Ecto neural progenitor cell (in vitro differentiated cells): ENCODE measurements around the gene CCDC178.
A peak's percentile ranks its signal among the peaks of the same experiment; 100 is the strongest.
"Not testable (repeated sequence)": the region's sequence is repeated elsewhere in the genome, so short reads cannot be mapped to it uniquely, and the experiment has no call there.

Experiments
- DNase-seq: peaks from one replicate; pipeline ENCODE4 v3.0.0-alpha.2; 2018; ENCODE audit warnings: low spot score

CCDC178 gene

DNA sequence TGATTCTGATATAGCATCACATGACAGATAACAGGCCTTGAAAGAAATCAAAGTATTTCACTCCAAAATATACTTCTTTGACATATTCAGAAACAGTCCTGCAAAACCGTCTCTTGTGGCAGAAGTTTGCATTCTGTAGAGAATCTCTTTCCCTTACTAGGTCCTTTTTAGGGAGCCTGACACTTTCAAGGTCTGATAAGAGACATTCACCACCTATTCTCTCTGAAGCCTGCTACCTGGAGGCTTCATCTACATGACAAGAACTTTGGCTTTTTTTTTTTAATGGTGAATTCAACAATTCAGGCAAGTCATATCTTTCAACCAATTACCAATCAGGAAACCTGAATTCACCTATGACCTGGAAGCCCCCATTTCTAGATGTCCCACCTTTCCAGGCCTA, 83.8 kb downstream of the CCDC178 start:
- DNase-seq: no peak

GRCh38 chr18:33355756-33356155, 84.8 kb downstream of the CCDC178 start:
- no peak for DNase-seq

DNA sequence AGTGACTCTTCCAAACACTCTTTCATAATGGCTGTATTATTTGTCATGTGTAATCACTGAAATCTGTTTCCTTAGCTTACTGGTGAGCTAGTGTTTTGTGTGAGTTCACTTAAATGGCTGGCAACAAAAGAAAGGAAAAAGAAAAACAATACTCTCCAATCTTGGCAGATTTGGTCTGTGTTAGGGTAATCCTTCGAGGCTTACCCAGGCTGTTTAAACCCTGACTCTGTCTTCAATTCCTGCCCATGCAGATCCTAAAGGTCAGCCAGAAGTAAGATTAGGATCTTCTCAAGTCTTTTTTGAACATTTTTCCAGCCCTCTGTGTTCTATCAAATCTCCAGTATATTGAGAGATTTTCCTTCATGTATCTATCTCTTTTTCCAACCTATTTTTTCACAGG, 85.3 kb downstream of the CCDC178 start:
- DNase-seq: no peak

DNA sequence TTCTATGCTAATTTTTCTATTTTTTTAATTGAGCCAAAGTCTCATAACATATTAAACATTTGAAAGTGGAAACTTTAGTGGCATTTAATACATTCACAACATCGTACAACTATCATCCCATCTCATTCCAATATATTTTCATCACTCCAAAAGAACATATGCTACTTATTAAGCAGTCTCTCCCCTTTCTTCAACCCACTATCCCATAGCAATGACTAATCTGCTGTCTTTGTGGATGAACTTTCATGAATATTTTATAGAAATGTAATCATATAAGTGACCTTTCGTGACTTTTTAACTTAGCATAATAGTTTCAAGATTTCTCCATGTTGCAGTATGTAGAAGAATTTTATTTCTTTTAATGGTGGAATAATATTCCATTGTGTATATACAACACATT, 90.3 kb downstream of the CCDC178 start:
- no peak for DNase-seq

GRCh38 chr18:33339733-33340132, 100.8 kb downstream of the CCDC178 start:
- not testable (repeated sequence) for DNase-seq

DNA sequence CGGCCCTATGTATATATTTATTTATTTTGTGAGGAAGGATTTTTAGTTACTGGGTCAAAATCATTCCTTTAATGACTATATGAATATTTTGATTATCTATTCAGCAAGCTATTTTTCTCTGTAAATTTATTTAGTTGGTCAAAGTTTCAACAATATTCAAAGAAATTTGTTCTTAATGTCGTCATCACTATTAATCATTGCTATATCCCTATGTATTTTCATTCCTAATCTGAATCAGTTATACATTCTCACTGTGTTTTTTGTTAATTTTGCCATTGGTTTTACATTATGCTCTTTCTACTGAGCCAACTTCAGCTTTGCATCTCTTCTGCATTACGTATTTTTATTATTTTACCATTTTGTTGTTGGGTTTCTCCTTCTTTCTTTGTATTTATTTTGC, 105.7 kb downstream of the CCDC178 start:
- DNase-seq: no peak

- DNase-seq: no peak
Measured at GRCh38 chr18:33330711-33331110, 109.8 kb downstream of the CCDC178 start.

DNA sequence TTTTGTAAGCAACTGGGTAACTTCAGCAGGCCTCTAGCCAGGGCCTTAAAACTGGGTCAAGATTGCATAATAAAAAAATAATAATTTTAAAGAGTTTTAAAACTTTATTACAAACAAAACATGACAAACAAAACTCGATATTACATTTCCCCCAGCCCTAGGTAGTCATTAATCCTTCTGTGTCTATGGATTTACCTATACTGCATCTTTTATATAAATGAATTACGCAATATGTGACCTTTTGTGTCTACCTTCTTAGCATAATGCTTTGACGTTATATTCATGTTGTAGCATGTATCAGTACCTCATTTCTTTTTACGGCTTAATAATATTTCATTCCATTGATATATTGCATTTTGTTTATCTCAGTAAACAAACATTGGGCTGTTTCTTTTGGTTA, 113.5 kb downstream of the CCDC178 start:
- no peak for DNase-seq

GRCh38 chr18:33317640-33318039, 122.9 kb downstream of the CCDC178 start:
- no peak for DNase-seq

DNA sequence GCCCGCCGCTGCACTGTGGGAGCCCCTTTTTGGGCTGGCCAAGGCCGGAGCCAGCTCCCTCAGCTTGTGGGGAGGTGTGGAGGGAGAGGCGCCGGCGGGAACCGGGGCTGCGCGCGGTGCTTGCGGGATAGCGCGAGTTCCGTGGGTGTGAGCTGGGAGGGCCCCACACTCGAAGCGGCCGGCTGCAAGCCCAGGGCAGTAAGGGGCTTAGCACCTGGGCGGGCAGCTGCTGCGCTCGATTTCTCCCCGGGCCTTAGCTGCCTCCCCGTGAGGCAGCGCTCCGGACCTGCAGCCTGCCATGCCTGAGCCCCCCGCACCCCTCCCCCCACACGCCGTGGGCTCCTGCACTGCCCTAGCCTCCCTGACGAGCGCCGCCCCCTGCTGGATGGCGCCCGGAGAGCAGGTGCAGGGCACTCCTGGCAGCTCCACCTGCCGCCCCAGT, 124.4 kb downstream of the CCDC178 start:
- peak; percentile 57 for DNase-seq

DNA sequence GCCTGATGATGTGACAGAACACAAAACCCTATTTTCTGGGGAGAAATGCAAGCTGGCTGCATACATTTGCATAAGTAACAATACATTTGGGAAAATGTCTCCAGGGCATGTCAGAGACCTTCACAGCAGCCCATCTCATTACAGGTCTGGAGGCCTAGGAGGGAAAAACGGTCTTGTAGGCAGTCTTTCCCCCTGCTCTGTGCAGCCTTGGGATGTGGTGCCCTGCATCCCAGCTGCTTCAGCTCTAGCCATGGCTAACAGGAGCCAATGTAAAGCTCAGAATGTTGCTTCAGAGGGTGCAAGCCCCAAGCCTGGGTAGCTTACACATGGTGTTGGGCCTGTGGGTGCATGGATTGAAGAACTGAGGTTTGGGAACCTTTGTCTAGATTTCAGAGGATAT, 133.0 kb downstream of the CCDC178 start:
- DNase-seq: no peak

- DNase-seq: no peak
Measured at GRCh38 chr18:33304277-33304676, 136.2 kb downstream of the CCDC178 start.

- DNase-seq: no peak
Measured at GRCh38 chr18:33291539-33291938, 149.0 kb downstream of the CCDC178 start.

DNA sequence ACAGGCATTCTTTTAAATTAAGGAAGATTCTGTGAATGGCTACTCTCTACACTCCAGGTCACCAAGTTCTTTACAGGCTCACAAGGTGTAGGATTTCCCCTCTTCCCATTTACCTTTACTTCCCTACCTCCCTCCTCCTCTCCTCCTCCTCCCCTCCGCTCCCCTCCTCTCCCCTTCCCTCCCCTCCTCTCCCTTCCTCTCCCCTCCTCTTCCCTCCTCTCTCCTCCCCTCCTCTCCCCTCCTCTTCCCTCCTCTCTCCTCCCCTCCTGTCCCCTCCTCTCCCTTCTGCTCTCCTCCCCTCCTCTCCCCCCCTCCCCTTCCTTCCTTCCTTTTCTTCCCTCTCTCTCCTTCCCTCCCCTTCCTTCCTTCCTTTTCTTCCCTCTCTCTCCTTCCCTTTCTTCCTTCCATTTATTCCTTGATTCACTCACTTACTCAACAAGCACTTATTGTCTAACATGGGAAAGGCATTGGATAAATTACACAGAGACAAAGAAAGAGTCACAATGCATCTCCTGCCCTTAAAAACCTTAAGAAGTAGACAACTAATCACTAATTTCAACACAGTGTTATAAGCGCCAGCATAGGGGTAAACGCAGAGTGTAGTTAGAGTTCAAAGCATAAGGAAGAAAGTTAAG, 152.3 kb downstream of the CCDC178 start:
- DNase-seq: no peak

- DNase-seq: no peak
Measured at GRCh38 chr18:33282709-33283333, 157.7 kb downstream of the CCDC178 start.

GRCh38 chr18:33282142-33282541, 158.4 kb downstream of the CCDC178 start:
- no peak for DNase-seq

- no peak for DNase-seq
Measured at GRCh38 chr18:33277431-33277830, 163.1 kb downstream of the CCDC178 start.

DNA sequence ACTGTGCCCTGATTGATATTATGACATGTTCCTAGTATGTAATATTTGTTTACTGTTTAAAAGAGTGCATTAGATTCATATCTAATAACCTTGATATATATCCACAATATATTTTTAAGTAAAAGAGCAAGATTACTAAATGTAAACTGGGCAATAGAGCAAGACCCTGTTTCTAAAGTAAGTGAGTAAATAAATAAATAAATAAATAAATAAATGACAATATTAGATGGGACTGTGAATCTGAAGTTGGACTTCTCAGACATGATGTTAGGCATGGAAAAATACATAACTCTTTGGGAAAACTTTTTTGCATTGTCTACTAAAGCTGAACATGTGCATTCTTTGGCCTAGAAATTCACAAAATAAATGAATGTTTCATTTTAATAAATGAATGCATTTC, 164.7 kb downstream of the CCDC178 start:
- DNase-seq: no peak

DNA sequence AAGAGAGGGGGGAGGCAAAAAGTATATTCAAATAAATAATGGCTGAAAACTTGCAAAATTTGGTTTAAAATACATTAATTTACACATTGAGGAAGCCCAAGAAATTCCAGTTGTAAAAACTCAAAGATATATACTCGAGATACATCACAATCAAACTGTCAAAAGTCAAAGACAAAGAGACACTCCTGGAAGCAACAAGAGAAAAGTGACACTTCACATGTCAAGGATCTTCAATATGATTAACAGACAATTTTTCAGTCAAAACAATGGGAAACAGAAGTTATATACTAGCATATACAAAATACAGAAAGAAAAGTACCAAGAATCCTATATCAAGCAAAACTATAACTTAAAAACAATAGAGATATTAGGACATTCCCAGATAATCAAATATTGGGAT, 170.2 kb downstream of the CCDC178 start:
- no peak for DNase-seq

GRCh38 chr18:33269223-33269622, 171.3 kb downstream of the CCDC178 start:
- no peak for DNase-seq

- no peak for DNase-seq
Measured at GRCh38 chr18:33264566-33264965, 176.0 kb downstream of the CCDC178 start.

GRCh38 chr18:33239298-33239697, 201.2 kb downstream of the CCDC178 start:
- no peak for DNase-seq

GRCh38 chr18:33232318-33232626, 208.2 kb downstream of the CCDC178 start:
- DNase-seq: no peak
